Progenitor cell of endocrine pancreas (in vitro differentiated cells): ENCODE results near the gene TMED10. TPM values are rescaled to one million over a fixed set of nuclear protein-coding genes. Genes with fewer than 3 reads are reported as not detected.

Source experiments
- DNase-seq: peaks from one replicate; pipeline ENCODE4 v3.0.0; 2021; ENCODE audit warnings: low spot score; ENCODE audit not compliant: unreplicated experiment
- H3K27ac Mint-ChIP-seq: 2 replicates; pipeline ENCODE4 v1.8.0; 2021; ENCODE audit warnings: mild to moderate bottlenecking, moderate library complexity, mixed read lengths
- H3K27me3 Mint-ChIP-seq: 2 replicates; pipeline ENCODE4 v1.8.0; 2021; ENCODE audit warnings: mixed read lengths
- H3K36me3 Mint-ChIP-seq: 2 replicates; pipeline ENCODE4 v1.8.0; 2022; ENCODE audit warnings: mixed read lengths; ENCODE audit not compliant: insufficient read depth
- H3K4me1 Mint-ChIP-seq: 2 replicates; pipeline ENCODE4 v1.8.0; 2021; ENCODE audit warnings: low read depth, mixed read lengths
- H3K4me3 Mint-ChIP-seq: 2 replicates; pipeline ENCODE4 v1.8.0; 2021; ENCODE audit warnings: low read depth, mild to moderate bottlenecking, moderate library complexity, mixed read lengths
- H3K9me3 Mint-ChIP-seq: 2 replicates; pipeline ENCODE4 v1.8.0; 2021; ENCODE audit warnings: low read depth, mixed read lengths
- total RNA-seq: library from RNA; stranded (reverse); gene quantifications from 2 replicates; pipeline ENCODE4 v1.2.1, GENCODE V29; 2021
- TF ChIP-seq, protein P1 (sequence below): fragments of 200-600 bp; sonication (generic); IDR thresholded peaks from one replicate; pipeline ENCODE4 v1.5.0; 2021; ENCODE audit warnings: antibody characterized with exemption, mild to moderate bottlenecking; ENCODE audit not compliant: unreplicated experiment

Gene TMED10
- total RNA-seq, 1 donor from 2014 or later: 288 TPM

- Mint-ChIP-seq H3K9me3 (no peaks in the 10 kb centered on the region), H3K4me3 (no peak overlapping the region), H3K27me3 (peaks cover 28% of the 10 kb centered on the region), H3K27ac (no peak overlapping the region), H3K36me3 (no peaks in the 10 kb centered on the region), H3K4me1 (no peaks in the 10 kb centered on the region)
- no peak for DNase-seq
- TF ChIP-seq, protein P1, sequence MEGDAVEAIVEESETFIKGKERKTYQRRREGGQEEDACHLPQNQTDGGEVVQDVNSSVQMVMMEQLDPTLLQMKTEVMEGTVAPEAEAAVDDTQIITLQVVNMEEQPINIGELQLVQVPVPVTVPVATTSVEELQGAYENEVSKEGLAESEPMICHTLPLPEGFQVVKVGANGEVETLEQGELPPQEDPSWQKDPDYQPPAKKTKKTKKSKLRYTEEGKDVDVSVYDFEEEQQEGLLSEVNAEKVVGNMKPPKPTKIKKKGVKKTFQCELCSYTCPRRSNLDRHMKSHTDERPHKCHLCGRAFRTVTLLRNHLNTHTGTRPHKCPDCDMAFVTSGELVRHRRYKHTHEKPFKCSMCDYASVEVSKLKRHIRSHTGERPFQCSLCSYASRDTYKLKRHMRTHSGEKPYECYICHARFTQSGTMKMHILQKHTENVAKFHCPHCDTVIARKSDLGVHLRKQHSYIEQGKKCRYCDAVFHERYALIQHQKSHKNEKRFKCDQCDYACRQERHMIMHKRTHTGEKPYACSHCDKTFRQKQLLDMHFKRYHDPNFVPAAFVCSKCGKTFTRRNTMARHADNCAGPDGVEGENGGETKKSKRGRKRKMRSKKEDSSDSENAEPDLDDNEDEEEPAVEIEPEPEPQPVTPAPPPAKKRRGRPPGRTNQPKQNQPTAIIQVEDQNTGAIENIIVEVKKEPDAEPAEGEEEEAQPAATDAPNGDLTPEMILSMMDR: no peak
Observed at GRCh38 chr14:75213172-75213571, 36.8 kb upstream of the TMED10 start.

DNA sequence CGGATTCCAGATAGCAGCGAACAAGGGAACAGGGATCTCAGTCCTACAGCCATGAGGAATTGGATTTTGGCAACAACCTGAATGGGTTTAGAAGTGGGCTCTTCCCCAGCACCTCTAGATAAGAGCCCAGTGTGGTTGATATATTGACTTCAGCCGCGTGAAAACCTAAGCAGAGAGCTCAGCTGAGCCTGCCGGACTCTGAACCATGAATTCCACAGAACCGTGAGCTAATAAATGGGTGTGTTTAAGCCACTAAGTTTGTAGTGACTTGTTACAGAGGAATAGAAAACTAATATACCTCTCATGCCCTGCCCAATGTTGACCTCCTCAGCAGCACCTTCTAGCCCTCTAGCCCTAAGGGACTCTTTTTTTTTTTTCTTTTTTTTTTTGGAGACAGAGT, 32.4 kb upstream of the TMED10 start:
- Mint-ChIP-seq H3K4me1 (peaks cover 12% of the 10 kb centered on the region), H3K36me3 (no peaks in the 10 kb centered on the region), H3K27ac (no peak overlapping the region), H3K4me3 (no peak overlapping the region), H3K27me3 (peaks cover 25% of the 10 kb centered on the region), H3K9me3 (no peaks in the 10 kb centered on the region)
- DNase-seq: no peak
- TF ChIP-seq, protein P1: no peak

DNA sequence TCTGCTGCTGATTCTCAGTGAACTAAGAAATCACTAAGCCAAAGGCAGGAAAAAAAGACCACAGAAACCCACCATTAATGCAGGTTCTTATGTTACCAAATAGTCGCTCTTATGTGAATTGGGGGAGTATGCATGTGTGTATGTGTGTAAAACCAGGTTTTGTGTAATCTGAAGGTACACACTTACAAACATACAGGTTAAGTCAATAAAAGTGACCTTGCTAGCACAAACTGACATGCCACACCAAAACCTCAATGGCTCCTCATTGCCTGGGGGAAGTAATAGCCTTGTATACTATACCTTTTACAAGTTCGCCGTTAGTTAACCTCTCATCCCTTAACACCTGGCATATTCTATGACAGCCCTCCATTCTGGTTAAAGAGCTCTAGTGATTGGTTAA, 29.8 kb upstream of the TMED10 start:
- peaks cover 27% of the 10 kb centered on the region for H3K27me3 Mint-ChIP-seq
- H3K4me1 Mint-ChIP-seq: peaks cover 15% of the 10 kb centered on the region
- no peaks in the 10 kb centered on the region for H3K36me3 Mint-ChIP-seq
- TF ChIP-seq, protein P1: no peak
- H3K4me3 Mint-ChIP-seq: no peak overlapping the region
- H3K9me3 Mint-ChIP-seq: no peaks in the 10 kb centered on the region
- H3K27ac Mint-ChIP-seq: no peak overlapping the region
- DNase-seq: no peak

DNA sequence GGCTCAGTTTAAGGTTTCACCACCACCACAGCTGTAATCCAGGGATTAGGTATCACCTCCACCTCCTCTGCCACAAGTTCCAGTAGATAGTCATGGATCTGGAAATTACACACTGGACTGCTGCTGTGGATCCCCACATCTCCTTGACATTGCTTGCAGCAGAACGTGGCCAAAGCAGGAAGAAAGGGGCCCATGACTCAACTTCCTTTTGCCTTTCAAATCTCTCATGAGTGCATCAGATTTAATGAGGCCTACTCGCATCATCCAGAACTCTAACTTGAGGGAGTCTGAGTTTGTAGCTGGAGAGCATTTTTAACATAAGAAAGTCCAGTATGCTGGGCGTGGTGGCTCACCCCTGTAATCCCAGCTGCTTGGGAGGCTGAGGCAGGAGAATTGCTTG, 29.2 kb upstream of the TMED10 start:
- DNase-seq: no peak
- Mint-ChIP-seq H3K27me3 (peaks cover 31% of the 10 kb centered on the region), H3K36me3 (no peaks in the 10 kb centered on the region), H3K9me3 (peaks cover 2% of the 10 kb centered on the region), H3K27ac (no peak overlapping the region), H3K4me1 (peaks cover 21% of the 10 kb centered on the region), H3K4me3 (no peak overlapping the region)
- TF ChIP-seq, protein P1: no peak

DNA sequence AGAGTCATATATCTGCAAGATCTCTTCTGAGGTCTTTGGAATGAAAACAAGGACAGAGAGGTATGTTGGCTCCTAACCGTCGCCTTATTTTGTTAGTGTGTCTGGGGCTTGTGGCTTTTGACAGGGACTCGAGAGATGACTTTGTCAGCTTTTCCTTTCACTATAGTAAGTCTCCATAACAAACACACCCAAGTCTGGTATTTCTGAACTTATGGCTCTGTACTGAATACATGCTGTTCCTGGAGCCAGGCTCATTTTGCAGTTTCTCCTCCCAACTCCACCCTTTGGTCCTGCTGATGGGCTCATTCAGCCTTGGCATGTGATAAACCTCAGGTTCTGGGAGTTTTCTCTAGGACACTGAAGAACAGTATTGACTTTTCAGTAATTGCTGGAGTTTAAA, 27.7 kb upstream of the TMED10 start:
- Mint-ChIP-seq H3K9me3 (peaks cover 4% of the 10 kb centered on the region), H3K4me1 (peaks cover 25% of the 10 kb centered on the region), H3K36me3 (peaks cover 2% of the 10 kb centered on the region), H3K4me3 (no peak overlapping the region), H3K27ac (no peak overlapping the region), H3K27me3 (peaks cover 36% of the 10 kb centered on the region)
- TF ChIP-seq, protein P1: no peak
- DNase-seq: no peak
